ENCODE measurements around the gene SLC39A7.

Gene SLC39A7

DNA sequence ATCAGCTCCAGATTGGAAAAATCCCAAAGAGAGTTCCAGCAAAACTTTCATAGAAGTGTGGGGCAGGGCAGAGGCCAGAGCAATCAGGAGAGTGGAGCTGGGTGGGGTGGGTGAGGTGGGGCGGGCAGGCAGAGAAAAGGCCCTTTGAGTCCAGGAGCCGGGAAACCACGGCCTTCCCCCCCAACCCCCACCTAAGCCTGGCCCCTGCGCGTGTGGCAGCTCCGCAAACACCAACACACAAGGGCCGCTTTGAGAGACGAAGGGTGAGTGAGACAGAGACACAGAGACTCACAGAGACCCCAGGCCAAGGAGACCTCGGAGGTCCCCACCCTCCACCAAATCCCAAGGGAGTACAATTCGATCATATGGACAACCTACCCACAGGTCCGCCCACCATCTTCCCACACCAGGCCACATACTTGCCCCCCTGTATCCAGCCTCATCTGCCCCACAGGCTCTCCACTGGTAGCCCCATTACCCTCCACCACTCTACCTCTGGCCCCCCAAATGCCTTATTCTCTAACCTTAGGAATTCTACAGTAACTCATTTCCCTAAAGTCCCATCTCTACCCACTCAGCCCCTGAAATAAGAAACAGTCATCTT is 10.1 kb upstream of the SLC39A7 start:
- no peak for DNase-seq

GRCh38 chr6:33191383-33192104 is 9.1 kb upstream of the SLC39A7 start:
- DNase-seq: no peak

GRCh38 chr6:33192105-33192646 is 8.5 kb upstream of the SLC39A7 start, which contains the start of gene COL11A2:
Gene COL11A2 (minus strand): TSS chr6:33192467. CDS start chr6:33192240, 227 bp downstream.
- peak in 1 of 2 donors; percentile 43 for DNase-seq

GRCh38 chr6:33192671-33193602 is 7.7 kb upstream of the SLC39A7 start:
- peak; percentile 26 to 35 for DNase-seq

GRCh38 chr6:33193619-33194018 is 7.0 kb upstream of the SLC39A7 start:
- DNase-seq: no peak

GRCh38 chr6:33194431-33194979 is 6.2 kb upstream of the SLC39A7 start:
- DNase-seq: no peak

DNA sequence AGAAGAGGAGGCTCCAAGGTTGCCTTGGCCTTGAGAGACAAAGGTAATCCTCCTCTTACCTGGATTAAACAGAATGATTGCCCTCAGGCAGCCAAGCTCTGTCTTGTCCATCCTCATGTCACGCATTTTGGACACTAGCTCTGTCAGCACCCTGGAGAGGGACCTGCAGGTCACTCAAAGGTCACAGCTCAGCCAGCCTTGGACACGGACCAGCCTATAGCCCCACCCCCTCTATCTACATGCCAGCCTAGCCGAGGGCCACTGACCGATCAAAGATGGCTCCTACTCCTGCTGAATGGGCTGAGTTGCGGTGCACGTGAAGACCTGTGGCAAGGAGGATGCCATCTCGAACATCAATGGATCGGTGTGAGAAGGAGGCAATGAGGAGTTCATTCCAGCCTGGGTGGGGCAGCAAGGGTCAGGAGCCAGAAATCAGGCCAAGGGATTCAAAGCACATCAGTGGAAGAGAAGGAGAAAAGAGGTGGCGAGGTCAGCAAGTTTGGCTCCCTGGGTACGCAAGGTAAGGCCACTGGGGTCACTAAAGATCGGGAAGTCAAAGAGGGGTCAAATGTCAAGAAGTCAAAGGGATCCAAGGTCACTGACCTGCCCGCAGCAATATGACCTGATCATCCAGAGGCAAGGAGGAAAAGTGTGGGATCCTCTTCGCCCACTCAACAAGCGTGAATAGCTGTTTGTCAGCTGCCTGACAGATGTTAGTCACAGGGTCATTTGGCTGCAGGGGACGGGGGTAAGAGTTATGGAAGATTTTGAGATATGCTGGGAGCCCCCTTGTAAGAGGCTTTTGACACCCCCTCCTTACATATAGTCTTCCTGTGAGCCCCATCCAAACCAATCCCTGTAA is 5.1 kb upstream of the SLC39A7 start:
- no peak for DNase-seq

DNA sequence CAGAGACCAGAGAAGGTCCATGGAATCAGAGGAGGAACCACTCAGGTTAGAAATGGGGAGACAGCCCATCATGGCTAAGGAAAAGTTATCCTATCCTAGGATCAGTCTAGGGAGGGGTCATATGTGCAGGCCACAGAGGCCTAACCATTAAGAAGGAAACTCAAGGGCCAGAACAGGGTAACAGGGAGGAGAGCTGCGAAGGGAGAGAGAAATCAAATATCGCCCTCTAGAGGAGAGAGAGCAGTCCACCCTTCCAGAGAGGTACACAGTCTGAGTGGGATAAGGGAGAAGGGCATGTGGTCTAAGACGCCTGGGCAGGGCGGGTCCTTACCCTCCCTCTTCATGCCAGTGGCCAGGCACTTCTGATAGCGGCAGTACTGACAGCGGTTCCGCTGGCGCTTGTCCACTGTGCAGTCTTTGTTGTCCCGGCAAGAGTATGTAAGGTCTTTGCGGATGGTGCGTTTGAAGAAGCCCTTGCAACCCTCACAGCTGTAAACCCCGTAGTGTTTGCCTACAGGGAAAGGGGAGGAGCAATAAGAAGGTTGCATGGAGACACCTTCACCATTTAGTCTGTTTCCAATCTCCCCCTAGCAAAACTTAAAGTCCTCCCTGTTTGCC is 3.1 kb upstream of the SLC39A7 start:
- DNase-seq: no peak

- no peak for DNase-seq
These were observed 2.4 kb upstream of the SLC39A7 start for GRCh38 chr6:33198159-33198852.

- DNase-seq: no peak
These were observed 1.7 kb upstream of the SLC39A7 start for GRCh38 chr6:33198853-33199436.

DNA sequence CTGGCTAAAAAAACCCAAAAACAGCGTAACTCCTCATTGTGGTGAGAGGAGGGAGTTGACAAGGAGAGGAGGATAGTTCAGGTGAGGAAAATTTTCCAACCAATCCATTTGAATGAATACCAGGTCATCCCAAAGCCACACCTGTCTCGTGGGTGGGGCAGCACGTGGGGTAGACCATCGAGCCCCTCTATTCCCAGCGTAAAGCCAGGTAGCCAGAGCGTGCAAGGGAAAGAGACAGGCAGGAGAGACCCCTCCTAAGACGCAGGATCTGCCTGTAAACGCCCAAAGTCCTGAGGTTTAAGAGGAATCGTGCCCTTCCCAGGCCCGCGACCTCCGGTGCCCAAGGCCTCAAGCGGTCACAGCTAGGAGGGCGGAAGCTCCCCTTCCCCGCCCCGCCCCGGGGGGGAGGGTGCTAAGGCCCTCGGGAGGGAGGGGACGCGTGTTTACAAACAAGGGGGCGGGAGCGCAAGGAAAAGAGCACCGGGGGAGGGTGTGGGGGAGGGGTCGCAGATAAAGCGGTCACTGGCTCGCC is 914 bp upstream of the SLC39A7 start:
- peak; percentile 61 to 65 for DNase-seq

DNA sequence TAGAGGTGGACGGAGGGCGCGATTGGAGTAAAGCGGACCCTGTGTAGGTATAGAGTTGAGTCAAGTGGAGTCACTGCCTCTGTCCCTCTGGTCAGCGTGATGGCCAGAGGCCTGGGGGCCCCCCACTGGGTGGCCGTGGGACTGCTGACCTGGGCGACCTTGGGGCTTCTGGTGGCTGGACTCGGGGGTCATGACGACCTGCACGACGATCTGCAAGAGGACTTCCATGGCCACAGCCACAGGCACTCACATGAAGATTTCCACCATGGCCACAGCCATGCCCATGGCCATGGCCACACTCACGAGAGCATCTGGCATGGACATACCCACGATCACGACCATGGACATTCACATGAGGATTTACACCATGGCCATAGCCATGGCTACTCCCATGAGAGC is 479 bp downstream of the SLC39A7 start:
- DNase-seq: no peak

DNA sequence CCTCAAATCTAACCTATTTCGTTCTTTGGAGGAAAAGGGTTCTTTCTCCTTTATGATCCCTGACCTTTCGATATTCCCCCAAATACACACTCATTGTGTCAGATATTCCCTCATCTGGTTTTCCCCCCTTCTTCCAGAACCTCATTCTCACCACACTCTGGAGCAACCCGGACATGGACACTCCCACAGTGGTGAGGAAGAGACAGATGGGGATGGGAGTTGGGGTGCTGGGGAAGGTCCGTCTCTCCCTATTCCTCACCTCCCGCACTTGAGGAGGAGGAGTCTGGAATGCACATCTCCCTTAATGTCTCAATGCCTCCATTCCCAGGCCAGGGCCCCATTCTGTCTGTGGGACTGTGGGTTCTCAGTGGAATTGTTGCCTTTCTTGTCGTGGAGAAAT is 1.3 kb downstream of the SLC39A7 start:
- no peak for DNase-seq

GRCh38 chr6:33202799-33203198 is 2.1 kb downstream of the SLC39A7 start:
- no peak for DNase-seq

- no peak for DNase-seq
These were observed 2.9 kb downstream of the SLC39A7 start for GRCh38 chr6:33203443-33204164.

GRCh38 chr6:33204165-33204414 is 3.4 kb downstream of the SLC39A7 start:
- DNase-seq: no peak

- DNase-seq: peak; percentile 90 to 92
These were observed 3.9 kb downstream of the SLC39A7 start, which contains the start of gene HSD17B8 for GRCh38 chr6:33204415-33205190. Gene HSD17B8 (plus strand): TSS chr6:33204655. CDS start chr6:33204669, 14 bp downstream.

DNA sequence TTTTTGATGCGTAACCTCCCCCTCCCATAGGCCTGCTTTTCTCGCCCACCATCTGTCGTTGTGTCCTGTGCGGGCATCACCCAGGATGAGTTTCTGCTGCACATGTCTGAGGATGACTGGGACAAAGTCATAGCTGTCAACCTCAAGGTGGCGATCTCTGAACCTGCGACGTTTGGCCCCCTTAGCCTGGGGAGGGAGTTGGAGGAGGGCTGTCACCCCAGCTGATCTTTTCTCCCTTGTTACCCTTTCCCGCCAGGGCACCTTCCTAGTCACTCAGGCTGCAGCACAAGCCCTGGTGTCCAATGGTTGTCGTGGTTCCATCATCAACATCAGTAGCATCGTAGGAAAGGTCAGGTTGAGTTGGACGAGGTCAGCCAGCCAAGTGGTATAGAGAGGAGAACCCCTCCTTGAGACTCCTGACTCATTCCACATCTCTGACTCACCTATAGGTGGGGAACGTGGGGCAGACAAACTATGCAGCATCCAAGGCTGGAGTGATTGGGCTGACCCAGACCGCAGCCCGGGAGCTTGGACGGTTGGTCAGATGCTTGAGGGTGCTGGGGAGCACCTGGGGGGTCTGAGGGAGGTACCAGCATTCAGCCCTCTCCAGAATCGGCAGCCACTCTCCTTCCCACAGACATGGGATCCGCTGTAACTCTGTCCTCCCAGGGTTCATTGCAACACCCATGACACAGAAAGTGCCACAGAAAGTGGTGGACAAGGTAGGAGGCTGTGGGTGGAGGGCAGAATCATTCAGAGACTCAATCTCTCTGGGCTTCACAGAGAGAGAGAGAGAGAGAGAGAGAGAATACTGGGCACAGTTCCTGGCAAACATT is 4.7 kb downstream of the SLC39A7 start:
- peak in 1 of 2 donors; percentile 20 for DNase-seq

All from activated CD4-positive, alpha-beta T cell treated with anti-CD3 and anti-CD28 coated beads for 4 hours (primary cell).